T-helper 9 cell (primary cell): ENCODE data around the gene PGGT1B.

ENCODE experiments used
- DNase-seq: peaks from one replicate; pipeline ENCODE4 v3.0.0-alpha.2; 2020
- total RNA-seq, 2 donors: gene quantifications; one replicate each; lab custom pipeline; 2026; lab: John Stamatoyannopoulos, UW

The PGGT1B gene
- total RNA-seq = 35.0 to 43.6 reads per million in 2 donors

GRCh38 chr5:115262321-115263077 is at the start of gene PGGT1B:
PGGT1B (minus strand) TSS chr5:115262877; CDS start chr5:115262851, 26 bp downstream.
- peak; percentile 47 for DNase-seq

DNA sequence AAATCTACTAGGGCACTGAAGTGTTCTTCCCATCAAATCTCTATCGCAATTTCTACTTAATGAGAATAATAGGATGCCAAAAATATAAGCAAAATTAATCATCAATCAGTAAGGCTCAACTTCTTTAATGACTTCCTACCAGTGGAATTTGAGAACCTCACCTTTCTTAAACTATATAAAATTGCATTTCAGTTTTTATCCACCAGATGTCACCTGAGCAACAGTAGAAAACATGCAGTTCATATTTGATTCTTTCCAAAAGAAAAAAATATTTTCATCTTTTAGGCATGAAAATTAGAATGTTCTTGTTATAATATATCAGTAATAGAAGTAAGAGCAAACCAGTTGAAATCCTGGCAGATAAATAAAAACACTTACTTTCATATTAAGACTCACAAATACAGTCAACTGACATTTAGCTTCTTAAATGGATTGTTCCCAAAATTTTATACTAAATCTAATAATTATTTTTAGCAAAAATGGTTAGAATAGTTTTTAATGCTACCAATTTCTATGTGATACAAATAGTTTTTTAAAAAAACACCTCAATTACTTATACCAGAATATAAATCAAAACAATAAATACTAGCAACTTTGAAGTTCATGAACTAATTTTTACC is 47.2 kb upstream of the PGGT1B start:
- no peak for DNase-seq

- DNase-seq = no peak
Observed at GRCh38 chr5:115308815-115309214, 46.1 kb upstream of the PGGT1B start.

DNA sequence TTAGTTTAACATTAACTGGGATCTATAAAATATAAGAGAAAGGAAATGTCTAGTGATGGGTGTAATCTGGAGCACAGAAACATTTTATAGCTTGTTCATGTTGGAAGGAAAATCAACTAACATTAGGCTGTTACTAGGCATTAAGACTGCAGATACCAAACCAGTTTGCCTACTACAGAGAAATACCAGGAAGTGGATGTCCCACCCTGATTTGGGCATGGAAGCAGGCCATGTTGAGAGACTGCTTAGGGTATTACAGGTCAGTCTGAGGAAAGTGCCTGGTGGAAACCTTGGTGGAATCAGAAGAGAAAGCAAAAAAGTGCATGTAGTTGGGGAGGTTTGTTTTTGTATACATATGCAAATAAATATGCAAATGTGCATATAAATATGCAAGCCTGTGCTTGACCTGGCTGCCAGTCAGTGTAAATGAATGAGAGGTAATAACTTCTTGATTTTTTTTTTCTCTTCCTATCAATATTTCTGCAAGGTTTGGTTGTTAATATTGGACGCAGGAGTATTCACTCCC is 43.4 kb upstream of the PGGT1B start:
- no peak for DNase-seq

GRCh38 chr5:115304496-115304895 is 41.8 kb upstream of the PGGT1B start:
- no peak for DNase-seq

DNA sequence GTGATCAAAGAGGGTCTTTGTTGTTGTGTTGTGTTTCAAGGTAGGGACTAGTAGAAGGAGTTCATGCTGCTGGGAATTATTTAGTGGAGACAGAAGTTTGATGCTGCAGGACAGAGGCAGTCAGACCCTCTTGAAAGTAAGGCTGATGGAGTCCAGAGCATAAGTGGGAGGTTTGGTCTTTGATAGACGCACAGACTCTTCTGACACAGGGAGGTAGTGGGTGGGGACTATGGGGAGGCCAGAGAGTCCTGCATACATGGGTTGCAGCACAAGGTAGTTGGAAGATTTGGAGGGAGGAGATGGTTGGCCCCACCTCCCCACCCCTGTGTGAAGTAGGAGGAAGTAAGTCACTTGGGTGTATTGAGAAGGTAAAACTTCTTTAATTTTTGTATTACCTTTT is 36.1 kb upstream of the PGGT1B start:
- no peak for DNase-seq

GRCh38 chr5:115297031-115297430 is 34.4 kb upstream of the PGGT1B start:
- DNase-seq = no peak

GRCh38 chr5:115296124-115297022 is 33.7 kb upstream of the PGGT1B start, which contains the start of gene CCDC112:
CCDC112 (minus strand) TSS chr5:115296654; CDS start chr5:115296543, 111 bp downstream.
- peak; percentile 74 for DNase-seq

- no peak for DNase-seq
Observed at GRCh38 chr5:115295777-115296123, 33.1 kb upstream of the PGGT1B start.

DNA sequence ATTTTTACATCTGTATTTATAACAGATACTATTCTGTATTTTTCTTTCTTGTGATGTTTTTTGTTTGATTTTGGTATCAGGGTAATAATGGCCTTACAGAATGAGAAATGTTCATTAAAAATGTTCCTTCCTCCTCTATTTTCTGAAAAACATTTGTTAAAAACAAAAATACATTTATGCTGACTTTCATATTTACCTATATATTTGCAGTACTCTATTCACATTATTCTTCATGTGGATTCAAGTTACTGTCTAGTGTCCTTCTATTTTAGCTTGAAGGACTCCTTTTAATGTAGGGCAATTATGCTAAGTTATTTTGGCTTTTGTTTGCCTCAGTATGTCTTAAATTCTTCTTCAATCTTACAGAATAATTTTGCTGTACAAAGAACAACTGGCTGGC is 28.7 kb upstream of the PGGT1B start:
- DNase-seq = no peak

- DNase-seq = no peak
Observed at GRCh38 chr5:115289104-115289503, 26.4 kb upstream of the PGGT1B start.

- no peak for DNase-seq
Observed at GRCh38 chr5:115284021-115284420, 21.3 kb upstream of the PGGT1B start.

DNA sequence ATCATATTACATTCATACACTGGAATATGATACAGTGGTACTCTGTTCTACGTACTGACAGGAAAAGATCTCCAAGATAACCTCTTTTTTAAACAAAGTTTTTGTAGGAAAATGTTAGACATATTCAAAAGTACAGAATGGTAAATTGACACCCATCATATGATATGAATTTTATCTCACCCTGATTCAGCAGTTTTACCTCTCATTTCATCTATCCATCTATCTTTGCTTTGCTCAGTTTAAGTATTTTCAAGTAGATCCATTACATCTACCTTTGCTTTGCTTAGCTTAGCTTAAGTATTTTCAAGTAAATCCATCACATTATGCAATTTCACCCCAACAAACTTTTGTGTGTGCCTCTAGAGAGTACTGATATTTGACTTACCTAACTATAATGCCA is 19.5 kb upstream of the PGGT1B start:
- no peak for DNase-seq

- no peak for DNase-seq
Observed at GRCh38 chr5:115274584-115274983, 11.9 kb upstream of the PGGT1B start.

DNA sequence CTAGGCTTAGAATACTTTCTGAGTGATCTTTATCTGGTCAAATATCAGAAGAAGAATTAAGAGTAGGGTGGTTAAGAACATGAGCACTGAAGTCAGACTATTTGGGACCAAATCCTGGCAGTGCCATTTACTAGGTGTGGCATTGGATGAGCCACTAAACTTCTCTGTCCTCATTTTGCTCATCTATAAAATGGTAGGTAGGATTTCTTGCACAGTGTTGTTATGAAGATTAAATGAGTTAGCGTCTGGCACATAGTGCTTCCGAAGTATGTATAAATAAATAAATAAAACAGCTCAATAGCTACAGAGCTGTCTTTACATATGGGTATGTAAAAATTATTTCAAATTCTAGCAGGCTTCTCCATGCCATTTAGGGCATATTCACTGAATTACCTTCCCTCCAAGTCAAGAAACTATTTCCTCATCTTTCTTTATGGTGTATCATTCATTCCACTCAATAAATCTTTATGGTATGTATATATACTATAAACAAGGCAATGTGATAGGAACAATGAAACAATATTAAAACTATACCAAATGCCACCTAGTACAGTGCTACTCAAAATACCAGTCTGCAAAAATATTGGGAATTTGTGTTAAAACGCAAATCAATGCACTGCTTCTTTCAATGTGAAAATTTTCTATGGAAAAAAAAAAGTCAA is 9.8 kb upstream of the PGGT1B start:
- no peak for DNase-seq

GRCh38 chr5:115271295-115272050 is 8.8 kb upstream of the PGGT1B start:
- DNase-seq = no peak

DNA sequence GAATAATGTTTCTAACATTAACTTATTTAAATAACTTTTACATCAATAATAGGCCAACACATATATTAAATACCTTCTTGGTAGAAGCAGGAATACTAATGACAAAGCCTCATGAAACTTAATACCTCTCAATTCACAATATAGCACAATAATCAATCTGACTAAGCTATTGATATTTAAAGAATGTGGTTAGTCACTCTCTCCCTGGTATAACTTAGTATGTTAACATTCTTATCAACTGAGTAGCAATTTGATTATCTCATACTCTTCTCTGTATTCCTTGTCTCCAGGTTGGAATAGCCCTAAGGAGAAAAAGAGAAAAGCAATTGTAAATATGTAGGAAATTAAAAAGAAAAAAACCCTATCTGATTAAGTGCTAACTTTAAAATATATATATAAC is 4.9 kb upstream of the PGGT1B start:
- no peak for DNase-seq

DNA sequence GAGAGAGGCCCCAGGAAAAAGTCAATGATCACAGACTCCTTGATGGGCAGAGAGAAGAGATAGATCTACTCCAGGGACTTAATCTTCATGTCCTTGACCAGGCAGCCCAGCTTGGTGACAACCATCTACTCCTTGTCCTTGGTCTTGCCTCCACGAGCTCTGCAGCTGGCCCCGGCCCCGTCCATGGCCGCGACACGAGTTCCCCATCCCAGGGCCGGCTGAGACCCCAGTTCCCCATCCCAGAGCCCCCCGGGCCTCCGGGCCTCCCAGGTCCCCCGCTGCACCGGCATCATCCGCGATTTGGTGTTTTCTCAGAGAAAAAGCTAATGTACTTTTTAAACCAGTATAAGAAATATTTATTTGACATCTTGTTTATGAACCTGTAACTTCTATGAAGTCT is 2.5 kb upstream of the PGGT1B start:
- DNase-seq = no peak

GRCh38 chr5:115264786-115265185 is 2.1 kb upstream of the PGGT1B start:
- no peak for DNase-seq

DNA sequence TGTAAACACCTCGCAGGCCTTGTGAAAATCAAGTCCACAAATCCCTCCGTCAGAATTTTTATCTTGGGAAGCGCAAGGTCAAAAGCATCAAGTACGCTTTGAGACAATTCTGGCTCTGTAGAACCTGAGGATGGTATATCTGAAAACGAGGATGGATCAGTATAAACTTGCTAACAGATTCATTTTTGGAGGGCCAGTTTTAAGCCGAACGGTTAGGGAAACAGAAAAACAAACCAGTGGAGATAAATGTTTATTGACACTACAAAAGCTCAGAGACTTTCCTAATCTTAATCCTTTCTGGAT is 352 bp upstream of the PGGT1B start:
- no peak for DNase-seq

- no peak for DNase-seq
Observed at GRCh38 chr5:115262011-115262320, 711 bp downstream of the PGGT1B start.

DNA sequence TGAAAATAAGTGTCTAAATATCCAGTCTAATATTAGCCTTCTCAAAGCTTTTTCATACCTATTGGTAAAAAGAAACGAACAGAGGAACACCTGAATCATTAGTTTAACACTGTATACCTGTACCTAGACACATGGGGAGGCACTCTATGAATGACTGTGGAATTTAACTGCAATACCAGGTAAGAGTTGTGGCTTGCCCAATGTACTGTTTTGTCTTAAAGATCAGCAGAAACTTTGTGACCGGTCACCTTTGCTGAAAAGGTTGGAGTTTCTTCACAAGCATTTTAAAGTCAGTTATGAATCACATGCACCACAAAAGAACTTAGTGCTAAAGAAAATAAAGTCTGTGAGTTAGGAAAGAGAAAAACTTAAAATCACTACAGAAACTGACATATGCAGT is 2.4 kb downstream of the PGGT1B start:
- no peak for DNase-seq
